Ascending aorta (tissue), 2 donors: ENCODE data around the gene CNMD. TPM values are rescaled to one million over a fixed set of nuclear protein-coding genes. Genes with fewer than 3 reads are reported as not detected.

Experiments
- DNase-seq, 2 donors: peaks; one replicate each; pipeline ENCODE4 v3.0.0-alpha.2; 2019; ENCODE audit warnings: low spot score in 2 of 2
- H3K27ac ChIP-seq, 2 donors: fragments of 200-600 bp; sonication (generic); one replicate each; pipeline ENCODE4 v1.5.1; 2016 to 2017; ENCODE audit warnings: mild to moderate bottlenecking in 1 of 2
- H3K27me3 ChIP-seq: fragments of 200-600 bp; sonication (generic); one replicate; pipeline ENCODE4 v1.5.1; 2017
- H3K36me3 ChIP-seq, 2 donors: fragments of 200-600 bp; sonication (generic); one replicate each; pipeline ENCODE4 v1.5.1; 2016
- H3K4me1 ChIP-seq, 2 donors: fragments of 200-600 bp; sonication (generic); one replicate each; pipeline ENCODE4 v1.5.1; 2016 to 2017; ENCODE audit warnings: mild to moderate bottlenecking in 1 of 2
- H3K4me3 ChIP-seq, 2 donors: fragments of 200-600 bp; sonication (generic); one replicate each; pipeline ENCODE4 v1.5.1; 2016 to 2017; ENCODE audit warnings: mild to moderate bottlenecking in 1 of 2
- H3K9me3 ChIP-seq, 2 donors: fragments of 200-600 bp; sonication (generic); one replicate each; pipeline ENCODE4 v1.5.1; 2016
- intact Hi-C: fragments of 100-400 bp; cut with DNase I; formaldehyde crosslinking; loops from one replicate; pipeline ENCODE4 v1.15.1; 2023
- total RNA-seq: library from RNA; depleted of rRNA; stranded (reverse); fragments of >200 nt; gene quantifications from one replicate; pipeline ENCODE4 v1.1.0, GENCODE V29; 2016
- TF ChIP-seq, protein P1 (sequence below), 3 experiments: fragments of 200-600 bp in 2 of 3; fragments of 450-650 bp in 1 of 3; sonication (generic) in 2 of 3; IDR thresholded peaks; one replicate each; pipeline ENCODE4 v1.5.1; 2016 to 2019; ENCODE audit warnings: antibody characterized with exemption in 3 of 3, mild to moderate bottlenecking in 1 of 3, moderate library complexity in 1 of 3

The CNMD gene
- total RNA-seq, 1 donor from 2014 or later: not detected

DNA sequence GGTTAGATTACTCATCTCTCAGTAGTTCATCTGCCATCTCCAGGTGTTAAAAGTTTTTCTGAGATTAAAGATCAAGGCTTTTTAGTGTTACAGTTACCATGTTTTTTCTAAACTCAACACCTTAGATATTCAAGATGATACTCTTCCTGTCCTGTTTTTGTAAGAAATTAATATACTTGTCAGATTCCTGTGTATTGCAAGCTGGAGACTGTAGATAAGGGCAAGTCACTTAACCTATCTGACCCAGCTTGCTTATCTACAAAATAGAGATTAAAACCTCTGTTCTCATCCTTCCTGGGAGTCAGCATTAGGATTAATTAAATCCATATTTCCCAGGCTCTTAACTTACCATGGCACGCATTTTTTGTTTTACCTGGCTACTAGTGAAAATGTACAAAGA lies 61.8 kb downstream of the CNMD start:
- TF ChIP-seq, protein P1, sequence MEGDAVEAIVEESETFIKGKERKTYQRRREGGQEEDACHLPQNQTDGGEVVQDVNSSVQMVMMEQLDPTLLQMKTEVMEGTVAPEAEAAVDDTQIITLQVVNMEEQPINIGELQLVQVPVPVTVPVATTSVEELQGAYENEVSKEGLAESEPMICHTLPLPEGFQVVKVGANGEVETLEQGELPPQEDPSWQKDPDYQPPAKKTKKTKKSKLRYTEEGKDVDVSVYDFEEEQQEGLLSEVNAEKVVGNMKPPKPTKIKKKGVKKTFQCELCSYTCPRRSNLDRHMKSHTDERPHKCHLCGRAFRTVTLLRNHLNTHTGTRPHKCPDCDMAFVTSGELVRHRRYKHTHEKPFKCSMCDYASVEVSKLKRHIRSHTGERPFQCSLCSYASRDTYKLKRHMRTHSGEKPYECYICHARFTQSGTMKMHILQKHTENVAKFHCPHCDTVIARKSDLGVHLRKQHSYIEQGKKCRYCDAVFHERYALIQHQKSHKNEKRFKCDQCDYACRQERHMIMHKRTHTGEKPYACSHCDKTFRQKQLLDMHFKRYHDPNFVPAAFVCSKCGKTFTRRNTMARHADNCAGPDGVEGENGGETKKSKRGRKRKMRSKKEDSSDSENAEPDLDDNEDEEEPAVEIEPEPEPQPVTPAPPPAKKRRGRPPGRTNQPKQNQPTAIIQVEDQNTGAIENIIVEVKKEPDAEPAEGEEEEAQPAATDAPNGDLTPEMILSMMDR (IDR thresholded peaks at IDR 0.05): no peak
- DNase-seq: no peak
- Histone ChIP-seq H3K27ac (no peak overlapping the region), H3K4me3 (no peak overlapping the region), H3K4me1 (no peaks in the 10 kb centered on the region), H3K9me3 (no peaks in the 10 kb centered on the region), H3K36me3 (peaks cover 11 to 44% of the 10 kb centered on the region in 2 donors), H3K27me3 (no peaks in the 10 kb centered on the region)
- intact Hi-C loops: no loop called here

DNA sequence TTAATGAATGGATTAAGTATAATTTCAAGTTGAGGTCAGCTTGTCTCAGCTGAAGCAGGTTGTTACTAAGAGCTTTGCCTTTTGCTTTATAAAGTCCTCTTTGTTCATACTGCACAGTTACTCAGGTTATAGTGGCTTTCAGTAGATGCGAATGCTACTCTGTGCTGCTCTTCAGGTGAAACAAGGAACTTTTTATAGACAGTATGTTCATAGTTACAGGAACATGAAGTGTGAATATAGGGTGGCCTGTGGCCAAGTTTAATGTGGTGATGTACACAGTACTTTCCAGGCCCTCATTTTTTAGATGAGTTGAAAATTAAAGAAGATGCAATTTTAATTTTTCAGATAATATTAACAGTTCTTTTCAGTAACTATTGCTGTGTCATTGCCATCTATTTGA lies 66.2 kb downstream of the CNMD start:
- Histone ChIP-seq H3K9me3 (no peaks in the 10 kb centered on the region), H3K36me3 (peaks cover 3 to 21% of the 10 kb centered on the region in 2 donors), H3K27me3 (no peaks in the 10 kb centered on the region), H3K4me1 (no peaks in the 10 kb centered on the region), H3K27ac (no peak overlapping the region), H3K4me3 (no peak overlapping the region)
- TF ChIP-seq, protein P1 (IDR thresholded peaks at IDR 0.05): no peak
- intact Hi-C loops: no loop called here
- DNase-seq: no peak

DNA sequence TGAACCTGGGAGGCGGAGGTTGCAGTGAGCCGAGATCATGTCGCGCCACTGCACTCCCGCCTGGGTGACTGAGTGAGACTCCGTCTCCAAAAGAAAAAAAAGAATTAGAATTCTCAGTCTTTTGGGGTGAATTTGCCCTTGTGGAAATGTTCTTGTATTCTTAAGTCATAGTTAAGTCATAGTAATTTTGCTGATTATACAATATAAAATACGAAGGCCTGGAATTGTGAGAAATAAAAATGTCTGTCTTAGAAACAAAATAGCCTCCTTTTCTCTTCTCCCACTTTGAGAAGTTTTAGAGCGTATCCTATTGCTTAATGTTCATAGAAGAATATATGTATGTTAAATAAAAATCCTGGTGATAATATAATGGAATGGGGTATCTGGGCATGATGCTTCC lies 68.9 kb downstream of the CNMD start:
- intact Hi-C loops: no loop called here
- no peak overlapping the region for H3K27ac ChIP-seq
- TF ChIP-seq, protein P1 (IDR thresholded peaks at IDR 0.05): no peak
- no peaks in the 10 kb centered on the region for H3K4me1 ChIP-seq
- H3K36me3 ChIP-seq: peaks cover 20 to 38% of the 10 kb centered on the region in 2 donors
- no peaks in the 10 kb centered on the region for H3K27me3 ChIP-seq
- H3K4me3 ChIP-seq: no peak overlapping the region
- no peaks in the 10 kb centered on the region for H3K9me3 ChIP-seq
- no peak for DNase-seq

DNA sequence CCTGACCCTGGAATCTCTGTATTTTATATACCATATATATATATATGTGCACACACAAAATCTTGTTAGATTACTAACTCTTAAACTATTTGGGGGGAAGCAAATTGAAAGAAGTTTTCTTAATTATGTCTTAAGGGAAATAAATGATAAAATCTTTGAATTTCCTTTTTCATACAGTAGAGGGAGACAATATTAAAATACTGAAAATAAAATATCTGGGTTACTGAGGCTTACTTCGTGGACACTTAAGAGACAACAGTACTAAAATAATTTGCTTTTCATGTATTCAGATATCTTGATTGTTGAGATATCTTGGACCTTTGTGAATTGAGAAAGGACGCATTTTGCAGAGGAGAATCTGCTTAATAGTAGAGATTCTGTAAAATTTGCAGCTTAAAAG lies 69.9 kb downstream of the CNMD start:
- DNase-seq: no peak
- TF ChIP-seq, protein P1 (IDR thresholded peaks at IDR 0.05): no peak
- H3K27ac ChIP-seq: no peak overlapping the region
- H3K4me3 ChIP-seq: no peak overlapping the region
- no peaks in the 10 kb centered on the region for H3K4me1 ChIP-seq
- intact Hi-C loops: no loop called here
- no peaks in the 10 kb centered on the region for H3K9me3 ChIP-seq
- no peaks in the 10 kb centered on the region for H3K27me3 ChIP-seq
- peaks cover 24 to 46% of the 10 kb centered on the region in 2 donors for H3K36me3 ChIP-seq

DNA sequence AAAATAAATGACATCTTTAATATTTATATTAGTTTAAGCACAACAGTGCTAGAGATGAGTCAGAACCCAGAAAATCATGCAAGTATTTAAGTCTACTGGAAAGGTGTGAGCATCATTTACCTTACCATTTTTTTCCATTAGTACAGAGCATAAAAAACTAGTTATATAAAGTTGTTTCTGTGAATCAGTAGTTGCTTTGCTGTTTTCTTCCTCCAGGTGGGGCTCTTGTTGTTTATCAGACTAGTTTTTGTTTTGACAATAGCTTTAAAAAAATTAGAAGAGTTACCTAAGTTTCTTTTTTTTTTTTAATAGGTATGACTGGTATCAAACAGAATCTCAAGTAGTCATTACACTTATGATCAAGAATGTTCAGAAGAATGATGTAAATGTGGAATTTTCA lies 74.3 kb downstream of the CNMD start:
- no peak overlapping the region for H3K27ac ChIP-seq
- peaks cover 46 to 79% of the 10 kb centered on the region in 2 donors for H3K36me3 ChIP-seq
- no peak for DNase-seq
- H3K9me3 ChIP-seq: no peaks in the 10 kb centered on the region
- intact Hi-C loops: no loop called here
- TF ChIP-seq, protein P1 (IDR thresholded peaks at IDR 0.05): no peak
- H3K4me3 ChIP-seq: no peak overlapping the region
- no peaks in the 10 kb centered on the region for H3K4me1 ChIP-seq
- H3K27me3 ChIP-seq: no peaks in the 10 kb centered on the region

DNA sequence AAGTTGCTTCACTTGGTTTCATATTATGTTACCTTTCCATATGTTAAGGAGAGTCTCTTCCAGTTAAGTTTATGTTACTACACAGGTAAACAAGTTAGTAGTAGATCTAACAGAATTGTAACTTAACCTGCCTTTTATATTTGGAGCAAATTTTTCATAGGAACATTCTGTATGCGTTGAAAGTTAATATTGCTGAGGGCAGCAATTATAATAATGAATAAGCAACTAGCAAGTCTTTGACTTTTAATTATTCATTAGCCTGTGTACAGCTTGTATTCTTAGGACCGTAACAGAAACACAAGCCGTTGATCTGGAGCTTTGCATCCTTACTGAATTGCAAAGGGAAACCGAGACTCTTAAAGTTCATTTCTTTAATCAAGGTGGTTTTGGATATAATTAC lies 75.3 kb downstream of the CNMD start:
- no peaks in the 10 kb centered on the region for H3K4me1 ChIP-seq
- no peaks in the 10 kb centered on the region for H3K9me3 ChIP-seq
- H3K36me3 ChIP-seq: peaks cover 44 to 73% of the 10 kb centered on the region in 2 donors
- H3K27me3 ChIP-seq: no peaks in the 10 kb centered on the region
- H3K4me3 ChIP-seq: no peak overlapping the region
- intact Hi-C loops: no loop called here
- TF ChIP-seq, protein P1 (IDR thresholded peaks at IDR 0.05): no peak
- no peak for DNase-seq
- H3K27ac ChIP-seq: no peak overlapping the region
